HG03520 (cell line): ENCODE data around the gene MED16.
"Not testable (repeated sequence)": the region's sequence is repeated elsewhere in the genome, so short reads cannot be mapped to it uniquely, and the experiment has no call there.

Source experiments
- ATAC-seq: cut with Tn5 transposase; IDR thresholded peaks from one replicate; pipeline ENCODE4 v1.9.1; 2021; ENCODE audit warnings: mild to moderate bottlenecking, moderate library complexity; ENCODE audit not compliant: unreplicated experiment

MED16 gene

GRCh38 chr19:855142-855541 is 37.8 kb downstream of the MED16 start:
- ATAC-seq, result no peak

- ATAC-seq, result no peak
Measured at GRCh38 chr19:854549-854948, 38.4 kb downstream of the MED16 start.

GRCh38 chr19:853614-854220 is 39.3 kb downstream of the MED16 start:
- ATAC-seq, result not testable (repeated sequence)

GRCh38 chr19:853014-853585 is 39.9 kb downstream of the MED16 start:
- ATAC-seq, result no peak

GRCh38 chr19:852136-853013 is 40.6 kb downstream of the MED16 start, which contains the start of gene ELANE:
Gene ELANE (plus strand): TSS chr19:852303. CDS start chr19:852329, 26 bp downstream.
- ATAC-seq, result no peak

GRCh38 chr19:850979-851335 is 42.0 kb downstream of the MED16 start:
- no peak for ATAC-seq

GRCh38 chr19:850221-850978 is 42.6 kb downstream of the MED16 start:
- no peak for ATAC-seq

- ATAC-seq, result not testable (repeated sequence)
Measured at GRCh38 chr19:849195-849594, 43.8 kb downstream of the MED16 start.

GRCh38 chr19:848386-848921 is 44.5 kb downstream of the MED16 start:
- no peak for ATAC-seq

GRCh38 chr19:845707-846521 is 47.1 kb downstream of the MED16 start:
- ATAC-seq, result no peak

- ATAC-seq, result no peak
Measured at GRCh38 chr19:844546-844971, 48.4 kb downstream of the MED16 start.

GRCh38 chr19:843836-844545 is 49.0 kb downstream of the MED16 start:
- ATAC-seq, result no peak

- no peak for ATAC-seq
Measured at GRCh38 chr19:843180-843835, 49.7 kb downstream of the MED16 start.

GRCh38 chr19:842802-843179 is 50.2 kb downstream of the MED16 start:
- not testable (repeated sequence) for ATAC-seq

GRCh38 chr19:840519-841206 is 52.3 kb downstream of the MED16 start, which contains the start of gene PRTN3:
Gene PRTN3 (plus strand): TSS chr19:840999. CDS start chr19:841009, 10 bp downstream.
- ATAC-seq, result no peak

GRCh38 chr19:835210-835810 is 57.7 kb downstream of the MED16 start:
- ATAC-seq, result no peak

GRCh38 chr19:834216-834615 is 58.8 kb downstream of the MED16 start:
- no peak for ATAC-seq
